Muscle of arm (tissue), 12 donors: ENCODE results near the gene MAST3. TPM values are rescaled to one million over a fixed set of nuclear protein-coding genes. Genes with fewer than 3 reads are reported as not detected.

ENCODE experiments used
- DNase-seq: peaks from one replicate; pipeline ENCODE4 v3.0.0-alpha.2; 2013
- polyA plus RNA-seq, 12 donors: library from polyadenylated mRNA; unstranded; fragments of 120-200 nt; gene quantifications; one replicate each; pipeline ENCODE4 v1.2.1, GENCODE V29; 2013; ENCODE audit not compliant: insufficient read length in 12 of 12

Gene MAST3
- polyA plus RNA-seq, 12 donors = 4.4 to 70.6 (median 8.8) TPM

DNA sequence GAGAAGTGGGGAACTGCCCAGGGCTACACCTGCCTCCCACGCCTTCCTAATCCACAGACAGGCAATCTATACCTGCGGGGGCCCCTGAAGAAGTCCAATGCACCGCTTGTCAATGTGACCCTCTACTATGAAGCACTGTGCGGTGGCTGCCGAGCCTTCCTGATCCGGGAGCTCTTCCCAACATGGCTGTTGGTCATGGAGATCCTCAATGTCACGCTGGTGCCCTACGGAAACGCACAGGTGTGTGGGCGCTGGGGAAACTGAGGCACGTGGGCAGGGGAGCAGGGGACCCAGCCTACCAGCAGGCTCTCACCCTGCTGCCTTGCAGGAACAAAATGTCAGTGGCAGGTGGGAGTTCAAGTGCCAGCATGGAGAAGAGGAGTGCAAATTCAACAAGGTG lies 77.4 kb downstream of the MAST3 start:
- no peak for DNase-seq

DNA sequence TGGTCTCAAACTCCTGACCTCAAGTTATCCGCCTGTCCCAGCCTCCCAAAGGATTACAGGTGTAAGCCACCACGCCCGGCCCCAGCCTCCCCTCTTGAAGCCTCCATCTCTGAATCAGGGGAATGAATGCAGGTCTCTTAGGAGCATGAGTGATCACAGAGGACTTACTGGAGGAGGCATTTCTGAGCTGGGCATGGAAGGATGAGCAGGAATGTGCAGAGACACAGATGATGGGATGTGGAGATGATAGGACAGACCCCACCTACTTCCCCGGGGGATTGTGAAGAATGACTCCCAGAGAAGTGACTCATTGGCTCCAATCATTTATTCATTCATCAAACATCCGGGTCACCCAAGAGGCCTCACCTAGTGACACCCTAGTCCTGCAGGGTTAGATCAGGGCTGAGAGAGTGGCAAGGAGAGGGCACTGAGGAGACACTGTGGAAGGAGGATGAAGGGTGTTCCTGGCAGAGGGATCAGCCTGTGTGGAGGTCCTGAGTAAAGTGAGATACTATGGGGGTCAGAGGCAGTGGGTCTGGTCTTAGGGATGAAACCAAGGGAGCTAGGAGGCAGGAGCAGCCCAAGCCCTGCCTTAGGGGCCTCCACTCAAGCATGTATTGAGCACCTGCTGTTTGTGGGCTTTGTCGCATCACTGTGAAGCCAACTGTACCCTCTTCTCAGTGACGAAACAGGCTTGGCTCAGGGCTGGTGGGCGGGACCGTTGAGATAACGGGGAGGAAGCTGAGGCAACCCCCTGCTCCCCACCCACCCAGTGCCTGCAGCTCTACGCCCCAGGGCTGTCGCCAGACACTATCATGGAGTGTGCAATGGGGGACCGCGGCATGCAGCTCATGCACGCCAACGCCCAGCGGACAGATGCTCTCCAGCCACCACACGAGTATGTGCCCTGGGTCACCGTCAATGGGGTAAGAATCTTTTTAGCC lies 79.1 kb downstream of the MAST3 start:
- no peak for DNase-seq

DNA sequence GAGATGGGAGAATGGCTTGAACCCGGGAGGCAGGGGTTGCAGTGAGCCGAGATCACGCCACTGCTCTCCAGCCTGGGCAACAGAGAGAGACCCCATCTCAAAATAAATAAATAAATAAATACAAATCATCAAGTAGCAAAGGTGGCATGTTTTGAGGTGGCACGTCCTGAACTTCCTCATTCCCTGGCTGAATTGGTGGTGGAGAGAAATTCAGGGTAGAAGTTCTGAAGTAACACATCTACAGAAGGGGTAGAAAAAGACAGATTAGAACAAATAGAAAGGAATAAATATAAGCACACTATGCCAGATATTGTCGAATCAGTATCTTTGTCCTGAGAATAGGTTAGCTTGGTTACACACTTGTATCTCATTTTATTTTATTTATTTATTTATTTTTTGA lies 82.4 kb downstream of the MAST3 start:
- no peak for DNase-seq

DNA sequence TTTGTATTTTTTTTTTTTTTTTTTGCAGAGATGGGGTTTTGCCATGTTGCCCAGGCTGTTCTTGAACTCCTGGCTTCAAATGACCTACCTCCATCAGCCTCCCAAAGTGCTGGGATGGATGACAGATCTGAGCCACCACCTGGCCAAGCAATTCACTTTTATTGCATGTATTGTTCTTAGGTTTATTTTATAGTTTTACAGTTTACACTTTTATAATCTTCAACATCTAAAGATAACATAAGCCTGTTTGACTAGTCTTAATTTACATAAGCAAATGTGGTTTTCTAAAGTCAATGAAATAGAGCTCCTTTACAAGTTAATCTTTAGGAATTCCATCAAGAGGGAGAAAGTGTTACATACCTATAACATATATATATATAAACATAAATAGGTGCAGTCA lies 86.0 kb downstream of the MAST3 start:
- DNase-seq = no peak

DNA sequence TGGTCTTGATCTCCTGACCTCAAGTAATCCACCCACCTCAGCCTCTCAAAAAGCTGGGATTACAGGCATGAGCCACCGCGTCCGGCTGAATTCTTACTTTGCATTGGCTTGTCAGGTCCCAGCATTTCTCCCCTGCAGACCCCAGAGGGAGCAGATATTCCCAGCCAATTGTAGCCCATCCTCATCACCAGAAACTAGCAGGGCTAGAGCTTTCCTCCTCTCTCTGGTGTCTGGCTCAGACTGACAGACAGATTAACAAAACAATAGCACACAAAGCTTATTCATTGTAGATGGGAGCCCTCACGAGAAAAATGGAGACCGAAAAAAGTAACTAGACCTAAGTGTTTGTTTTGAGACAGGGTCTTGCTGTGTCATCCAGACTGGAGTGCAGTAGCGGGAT lies 88.0 kb downstream of the MAST3 start:
- no peak for DNase-seq

GRCh38 chr19:18190278-18190677 lies 92.7 kb downstream of the MAST3 start:
- DNase-seq = no peak

- peak; percentile 64 for DNase-seq
These were observed 94.1 kb downstream of the MAST3 start for GRCh38 chr19:18191640-18192062.

GRCh38 chr19:18192673-18193387 lies 95.3 kb downstream of the MAST3 start, which contains the start of gene MPV17L2:
TSS of gene MPV17L2 (plus strand) at chr19:18193218. CDS start at chr19:18193282, 64 bp downstream.
- peak; percentile 99 for DNase-seq

- DNase-seq = no peak
These were observed 96.0 kb downstream of the MAST3 start for GRCh38 chr19:18193388-18194180.

DNA sequence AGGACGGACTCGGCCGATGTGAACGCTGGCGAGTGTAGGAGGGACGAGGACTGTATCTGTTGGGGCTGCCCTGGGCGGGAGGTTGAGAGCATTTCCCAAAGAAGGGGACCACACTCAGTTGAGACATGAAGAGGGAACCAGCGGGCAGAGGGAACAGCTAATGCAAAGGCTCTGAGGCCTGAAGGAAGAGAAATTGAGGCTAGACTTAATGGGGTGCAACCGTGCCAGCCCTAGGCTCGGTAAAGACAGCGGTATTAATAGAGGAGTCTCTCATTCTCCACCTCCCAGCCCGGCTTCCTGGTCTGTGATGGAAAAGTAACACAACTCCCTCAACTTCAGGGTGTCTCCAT lies 96.6 kb downstream of the MAST3 start:
- DNase-seq = no peak

DNA sequence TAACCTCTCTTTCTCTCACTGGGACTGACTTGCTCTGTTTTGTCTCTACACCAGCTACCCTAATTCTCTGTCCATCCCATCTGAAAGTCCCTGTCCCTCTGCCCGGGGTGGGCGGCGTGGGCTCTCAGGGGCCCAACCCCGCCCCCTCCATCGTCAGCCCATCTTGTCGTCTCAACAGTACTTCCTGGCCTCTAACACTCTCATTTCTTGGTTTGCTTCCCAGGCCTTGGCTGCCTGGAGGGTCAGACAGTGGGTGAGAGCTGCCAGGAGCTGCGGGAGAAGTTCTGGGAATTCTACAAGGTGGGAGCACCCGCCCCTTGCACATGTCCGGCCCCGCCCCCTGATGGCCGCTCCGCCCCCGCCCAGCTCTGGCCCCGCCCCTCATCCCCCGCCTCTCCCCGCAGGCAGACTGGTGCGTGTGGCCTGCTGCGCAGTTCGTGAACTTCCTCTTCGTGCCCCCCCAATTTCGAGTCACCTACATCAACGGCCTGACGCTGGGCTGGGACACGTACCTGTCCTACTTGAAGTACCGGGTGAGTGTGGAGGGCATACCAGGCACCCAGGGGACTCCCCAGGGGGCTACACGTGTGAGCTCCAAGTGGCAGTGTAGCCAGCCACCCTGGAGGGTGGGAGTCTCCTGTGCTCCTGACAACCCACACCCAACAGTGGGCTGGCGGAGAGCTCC lies 97.1 kb downstream of the MAST3 start:
- DNase-seq = no peak

DNA sequence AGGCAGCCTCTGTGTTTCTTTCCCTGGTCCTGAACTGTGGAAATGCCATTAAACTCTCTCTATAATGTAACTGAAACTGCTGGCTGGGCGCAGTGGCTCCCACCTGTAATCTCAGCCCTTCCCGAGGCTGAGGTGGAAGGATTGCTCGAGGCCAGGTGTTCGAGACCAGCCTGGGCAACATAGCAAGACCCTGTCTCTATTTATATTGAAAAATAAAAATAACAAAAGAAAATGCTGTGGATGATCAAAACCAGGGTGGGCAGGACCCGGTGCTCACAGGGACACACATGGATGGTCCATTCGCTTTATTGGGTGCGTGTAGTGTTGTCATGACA lies 98.9 kb downstream of the MAST3 start:
- DNase-seq = no peak

GRCh38 chr19:18197306-18197705 lies 99.7 kb downstream of the MAST3 start:
- DNase-seq = no peak

DNA sequence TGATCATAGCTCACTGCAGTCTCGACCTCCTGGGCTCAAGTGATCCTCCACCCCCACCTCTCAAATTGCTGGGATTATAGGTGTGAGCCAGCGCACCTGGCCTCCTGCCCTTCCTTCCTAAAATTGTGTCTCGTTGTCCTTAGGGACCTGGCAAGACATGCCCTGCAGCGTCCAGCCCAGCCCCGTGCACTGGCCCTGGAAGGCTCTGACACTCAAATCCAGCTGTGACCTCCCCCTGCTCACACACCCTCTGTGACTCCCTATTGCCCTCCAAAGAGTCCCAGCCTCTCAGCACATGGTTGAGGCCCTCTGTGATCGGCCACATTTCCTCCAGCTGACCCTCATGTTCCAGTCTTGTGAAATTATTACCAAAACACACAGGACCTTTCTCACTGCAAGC lies 100.4 kb downstream of the MAST3 start:
- no peak for DNase-seq

DNA sequence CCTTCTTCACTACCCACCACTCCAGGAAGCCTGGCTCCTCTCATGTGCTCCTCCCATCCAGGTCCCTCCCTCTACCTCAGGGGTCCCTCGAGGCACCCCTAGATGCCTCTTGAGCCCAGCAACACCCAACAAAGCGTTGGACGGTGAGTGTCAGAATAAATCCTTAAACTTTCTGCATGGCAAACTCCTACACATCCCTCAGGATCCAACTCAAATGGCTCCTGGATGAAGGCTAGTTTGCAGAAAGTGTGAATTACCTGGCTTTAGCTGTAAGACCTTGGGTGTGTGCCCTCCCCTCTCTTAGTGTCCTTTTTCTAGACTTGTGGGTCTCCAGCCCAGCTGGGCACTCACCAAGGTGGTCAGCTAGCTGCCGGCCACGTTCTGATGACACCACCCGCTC lies 100.8 kb downstream of the MAST3 start:
- DNase-seq = no peak

Other genes with a start within 250 kb of the MAST3 start
- 1 to 10 TPM in 10 of 12 donors, under 1 TPM in 1, not detected in 1; 0.60 to 6.4 (median 1.9) TPM for gene JAK3, start 249.8 kb upstream of the MAST3 start, polyA plus RNA-seq
- gene RPL18A, start 237.9 kb upstream of the MAST3 start, polyA plus RNA-seq = 1,000 to 10,000 TPM in 11 of 12 donors, not detected in 1; 1,385 to 2,689 (median 1,882) TPM
- under 1 TPM in 6 of 12 donors, not detected in 6; 0.05 to 0.11 (median 0.06) TPM for gene SLC5A5, start 225.8 kb upstream of the MAST3 start, polyA plus RNA-seq
- 10 to 100 TPM in 11 of 12 donors, not detected in 1; 31.2 to 90.7 (median 45.0) TPM for gene CCDC124, start 164.8 kb upstream of the MAST3 start, polyA plus RNA-seq
- gene KCNN1, start 130.7 kb upstream of the MAST3 start, polyA plus RNA-seq = 1 to 10 TPM in 6 of 12 donors, under 1 TPM in 4, not detected in 2; 0.56 to 6.9 (median 1.0) TPM
- gene ARRDC2, start 89.6 kb upstream of the MAST3 start, polyA plus RNA-seq = 1 to 10 TPM in 11 of 12 donors, not detected in 1; 2.7 to 9.7 (median 4.7) TPM
- gene IL12RB1, start 10.8 kb upstream of the MAST3 start, polyA plus RNA-seq = under 1 TPM in 10 of 12 donors, not detected in 2; 0.21 to 0.58 (median 0.32) TPM
- gene PIK3R2, start 55.4 kb downstream of the MAST3 start, polyA plus RNA-seq = 10 to 100 TPM in 11 of 12 donors, not detected in 1; 33.4 to 70.2 (median 45.2) TPM
- gene IFI30, start 76.0 kb downstream of the MAST3 start, polyA plus RNA-seq = 1 to 10 TPM in 3 of 12 donors, under 1 TPM in 4, not detected in 5; 0.09 to 4.5 (median 0.67) TPM
- gene MPV17L2, start 95.4 kb downstream of the MAST3 start, polyA plus RNA-seq = 1 to 10 TPM in 10 of 12 donors, not detected in 2; 3.2 to 5.8 (median 5.2) TPM
- gene RAB3A, start 106.3 kb downstream of the MAST3 start, polyA plus RNA-seq = 1 to 10 TPM in 10 of 12 donors, not detected in 2; 2.7 to 5.5 (median 3.3) TPM
- gene PDE4C, start 128.7 kb downstream of the MAST3 start, polyA plus RNA-seq = 1 to 10 TPM in 10 of 12 donors, not detected in 2; 1.1 to 8.3 (median 2.9) TPM
- 10 to 100 TPM in 1 of 12 donors, 1 to 10 TPM in 10, not detected in 1; 1.9 to 17.4 (median 3.3) TPM for gene IQCN, start 176.7 kb downstream of the MAST3 start, polyA plus RNA-seq
- gene JUND, start 183.8 kb downstream of the MAST3 start, polyA plus RNA-seq = 100 to 1,000 TPM in 8 of 12 donors, 10 to 100 TPM in 3, not detected in 1; 49.8 to 294 (median 112) TPM
- gene LSM4, start 225.3 kb downstream of the MAST3 start, polyA plus RNA-seq = 100 to 1,000 TPM in 1 of 12 donors, 10 to 100 TPM in 10, not detected in 1; 71.8 to 123 (median 76.6) TPM
- 10 to 100 TPM in 9 of 12 donors, 1 to 10 TPM in 3; 8.5 to 77.8 (median 13.2) TPM for gene PGPEP1, start 242.8 kb downstream of the MAST3 start, polyA plus RNA-seq